B cell (primary cell): ENCODE results near the gene IL1F10. TPM values are rescaled to one million over a fixed set of nuclear protein-coding genes. Genes with fewer than 3 reads are reported as not detected.
A peak's percentile ranks its signal among the peaks of the same experiment; 100 is the strongest.

Source experiments
- ATAC-seq: fragments of 200-7000 bp; cut with Tn5 transposase; one replicate; pipeline ENCODE4 v1.10.0; 2021; ENCODE audit warnings: low read depth, mild to moderate bottlenecking, moderate number of reproducible peaks, moderate library complexity
- CTCF ChIA-PET: fragments of 350-600 bp; sonication (Branson Sonifier 250); formaldehyde crosslinking; loops from one replicate; lab custom pipeline; 2021; ENCODE audit warnings: antibody characterized with exemption, inconsistent platforms; lab: Charles Lee
- POLR2A ChIA-PET: fragments of 350-600 bp; sonication (Branson Sonifier 250); formaldehyde crosslinking; loops from one replicate; lab custom pipeline; 2021; ENCODE audit warnings: antibody characterized with exemption; lab: Charles Lee
- DNase-seq: peaks from one replicate; pipeline ENCODE4 v3.0.0; 2013
- H2AFZ ChIP-seq: 2 replicates; pipeline ENCODE4 v1.6.1; 2012; ENCODE audit warnings: mild to moderate bottlenecking, low read depth, low read length; ENCODE audit not compliant: insufficient read depth, poor library complexity, severe bottlenecking
- H3K27ac ChIP-seq, 2 donors: 1 replicate in 1 of 2; 2 replicates in 1 of 2; pipeline ENCODE4 v1.5.1; 2012 to 2013; ENCODE audit warnings: low read length in 2 of 2, mild to moderate bottlenecking in 2 of 2, moderate library complexity in 1 of 2
- H3K27me3 ChIP-seq, 4 experiments: fragments of 200-600 bp in 1 of 4; sonication (generic) in 1 of 4; replicated peaks in 1 of 4; 1 replicate in 2 of 4; 2 replicates in 2 of 4; pipeline versions ENCODE4 v1.6.1 to v1.7.0; 2013 to 2016; ENCODE audit warnings: low read length in 3 of 4, mild to moderate bottlenecking in 2 of 4, mixed read lengths in 1 of 4, moderate library complexity in 1 of 4; ENCODE audit not compliant: insufficient read depth in 4 of 4, control insufficient read depth in 3 of 4; ENCODE audit errors: control extremely low read depth in 1 of 4
- H3K36me3 ChIP-seq, 2 experiments: replicated peaks in 1 of 2; 1 replicate in 1 of 2; 2 replicates in 1 of 2; pipeline versions ENCODE4 v1.6.1 to v1.7.1; 2013; ENCODE audit warnings: low read length in 1 of 2; ENCODE audit not compliant: insufficient read depth in 2 of 2, control insufficient read depth in 1 of 2; ENCODE audit errors: control extremely low read depth in 1 of 2, extremely low read depth in 1 of 2
- H3K4me1 ChIP-seq, 2 donors: fragments of 200-600 bp in 1 of 2; sonication (generic) in 1 of 2; 1 replicate in 1 of 2; 2 replicates in 1 of 2; pipeline versions ENCODE4 v1.5.1 to v1.6.1; 2013 to 2017; ENCODE audit warnings: low read length in 2 of 2; ENCODE audit not compliant: control insufficient read depth in 2 of 2, insufficient read depth in 2 of 2
- H3K4me2 ChIP-seq: replicated peaks from 2 replicates; pipeline ENCODE3; 2012; ENCODE audit warnings: mild to moderate bottlenecking, low read depth, low read length; ENCODE audit not compliant: poor library complexity, severe bottlenecking
- H3K4me3 ChIP-seq, 5 experiments: fragments of 200-600 bp in 1 of 5; sonication (generic) in 1 of 5; 1 replicate in 3 of 5; 2 replicates in 2 of 5; pipeline versions ENCODE4 v1.5.1 to v1.7.0; 2011 to 2016; ENCODE audit warnings: low read length in 4 of 5, mild to moderate bottlenecking in 4 of 5, low read depth in 2 of 5, control low read depth in 1 of 5, moderate library complexity in 1 of 5; ENCODE audit not compliant: insufficient read depth in 1 of 5; ENCODE audit errors: control extremely low read depth in 1 of 5, extremely low read depth in 1 of 5
- H3K79me2 ChIP-seq: fragments of 200-600 bp; sonication (generic); one replicate; pipeline ENCODE4 v1.6.0; 2016; ENCODE audit warnings: low read length; ENCODE audit not compliant: control insufficient read depth, insufficient read depth
- H3K9ac ChIP-seq: fragments of 200-600 bp; sonication (generic); 2 replicates; pipeline ENCODE4 v1.6.1; 2017; ENCODE audit warnings: mild to moderate bottlenecking, low read length, moderate library complexity
- H3K9me3 ChIP-seq, 3 donors: one replicate each; pipeline versions ENCODE4 v1.6.1 to v1.7.1; 2013; ENCODE audit warnings: low read length in 2 of 3; ENCODE audit not compliant: control insufficient read depth in 2 of 3, insufficient read depth in 1 of 3; ENCODE audit errors: control extremely low read depth in 1 of 3
- H4K20me1 ChIP-seq: 2 replicates; pipeline ENCODE4 v1.6.0; 2012; ENCODE audit warnings: mild to moderate bottlenecking, low read length; ENCODE audit not compliant: insufficient read depth, control insufficient read depth, poor library complexity, severe bottlenecking
- H3K27ac Mint-ChIP-seq: one replicate; pipeline ENCODE4 v1.8.0; 2021; ENCODE audit warnings: mixed read lengths
- H3K27me3 Mint-ChIP-seq: one replicate; pipeline ENCODE4 v1.8.0; 2021; ENCODE audit warnings: mixed read lengths
- H3K4me1 Mint-ChIP-seq: one replicate; pipeline ENCODE4 v1.8.0; 2021; ENCODE audit warnings: mixed read lengths
- H3K4me3 Mint-ChIP-seq: one replicate; pipeline ENCODE4 v1.8.0; 2021; ENCODE audit warnings: mixed read lengths
- H3K9me3 Mint-ChIP-seq: one replicate; pipeline ENCODE4 v1.8.0; 2022; ENCODE audit warnings: mixed read lengths; ENCODE audit not compliant: insufficient read depth
- CTCF ChIP-seq: fragments of 200-600 bp; IDR thresholded peaks from one replicate; pipeline ENCODE4 v1.8.0; 2022; ENCODE audit warnings: antibody characterized with exemption, mild to moderate bottlenecking
- EZH2 ChIP-seq: IDR thresholded peaks from 2 replicates; pipeline ENCODE4 v1.6.1; 2012; ENCODE audit warnings: borderline replicate concordance, low read depth, mild to moderate bottlenecking, moderate library complexity, low read length; ENCODE audit not compliant: insufficient read depth, poor library complexity, severe bottlenecking
- WGBS: methylation state at CpG from one replicate; pipeline ENCODE4 v1.1.5; 2013; ENCODE audit warnings: missing lambda C conversion rate; ENCODE audit not compliant: insufficient coverage; 5-methylcytosine and 5-hydroxymethylcytosine counted together
- intact Hi-C: fragments of 100-400 bp; cut with micrococcal nuclease; formaldehyde crosslinking; loops from one replicate; pipeline ENCODE4 v1.10.0; 2022
- polyA plus RNA-seq: library from polyadenylated mRNA; depleted of rRNA; stranded (reverse); fragments of >200 nt; gene quantifications from 2 replicates; pipeline ENCODE4 v1.2.3, GENCODE V29; 2012
- total RNA-seq, 2 donors: library from RNA; stranded (reverse); fragments of 120-200 nt in 1 of 2; gene quantifications; 1 replicate in 1 of 2; 2 replicates in 1 of 2; pipeline versions ENCODE4 v1.2.3 to v1.2.4, GENCODE V29; 2013 to 2022

The IL1F10 gene
- total and polyA plus RNA-seq, 2 donors (not counting 1 experiment from before 2014, with no cell fraction given) = not detected

- DNase-seq (no peak), ATAC-seq (no peak)
- no peak overlapping the region for H2AFZ ChIP-seq
- H3K27me3 ChIP-seq = peaks cover 0 to 12% (median 5%) of the 10 kb centered on the region in 4 experiments
- Mint-ChIP-seq H3K4me3 (no peak overlapping the region), H3K9me3 (no peaks in the 10 kb centered on the region), H3K4me1 (peaks cover 2% of the 10 kb centered on the region), H3K27ac (no peak overlapping the region), H3K27me3 (peaks cover 30% of the 10 kb centered on the region)
- H3K9me3 ChIP-seq = peaks cover 0 to 3% (median 0%) of the 10 kb centered on the region in 3 donors
- POLR2A ChIA-PET = no interaction called here
- WGBS = 47% methylated on average over 3 of the region's 8 CpGs
- no peak overlapping the region for H3K9ac ChIP-seq
- H3K79me2 ChIP-seq = no peaks in the 10 kb centered on the region
- no peak for TF ChIP-seq CTCF
- TF ChIP-seq EZH2 = no peak
- no peak overlapping the region for H3K27ac ChIP-seq
- H4K20me1 ChIP-seq = no peaks in the 10 kb centered on the region
- H3K4me3 ChIP-seq = no peak overlapping the region
- intact Hi-C loops = no loop called here
- H3K36me3 ChIP-seq = no peaks in the 10 kb centered on the region
- H3K4me1 ChIP-seq = peaks cover 0 to 2% of the 10 kb centered on the region in 2 donors
- CTCF ChIA-PET = interaction anchor here (5.5 kb wide), 1 partner anchor 54 kb away, joined by 61 read pairs; no protein-coding TSS in a partner anchor
- H3K4me2 ChIP-seq = no peak overlapping the region
Measured at GRCh38 chr2:113083296-113083695, 15.5 kb downstream of the IL1F10 start.

- Histone ChIP-seq H3K36me3 (no peaks in the 10 kb centered on the region), H3K4me2 (no peak overlapping the region), H2AFZ (no peak overlapping the region), H3K9me3 (peaks cover 0 to 3% (median 0%) of the 10 kb centered on the region in 3 donors), H3K4me3 (no peak overlapping the region), H3K79me2 (no peaks in the 10 kb centered on the region), H3K27ac (no peak overlapping the region), H3K4me1 (peaks cover 1 to 6% of the 10 kb centered on the region in 2 donors), H3K27me3 (peaks cover 0 to 12% (median 3%) of the 10 kb centered on the region in 4 experiments), H3K9ac (no peak overlapping the region), H4K20me1 (no peaks in the 10 kb centered on the region)
- ChIA-PET POLR2A (no interaction called here), CTCF (interaction anchor here (0.7 to 5.5 kb wide), 8 partner anchors 14 to 305 kb away, joined by 3 to 61 read pairs (median 4); no protein-coding TSS in a partner anchor)
- peaks cover 24% of the 10 kb centered on the region for H3K27me3 Mint-ChIP-seq
- 100% methylated on average over 1 of the region's 5 CpGs for WGBS
- peaks cover 2% of the 10 kb centered on the region for H3K4me1 Mint-ChIP-seq
- DNase-seq = peak; percentile 30
- H3K4me3 Mint-ChIP-seq = no peak overlapping the region
- TF ChIP-seq CTCF (peak; percentile 62), EZH2 (no peak)
- H3K9me3 Mint-ChIP-seq = no peaks in the 10 kb centered on the region
- H3K27ac Mint-ChIP-seq = no peak overlapping the region
- intact Hi-C loops = no loop called here
- ATAC-seq = no peak
Measured at GRCh38 chr2:113084249-113085000, 16.7 kb downstream of the IL1F10 start.
